Stimulated activated CD4-positive, alpha-beta T cell treated with anti-CD3 and anti-CD28 coated beads, TNF-alpha, amount 100 ng/mL, for 4 hours (primary cell): ENCODE measurements around the gene SCUBE3.

Experiments
- DNase-seq, 3 experiments: peaks; one replicate each; pipeline ENCODE4 v3.0.0-alpha.2; 2020; ENCODE audit warnings: low read depth in 3 of 3

Gene SCUBE3

GRCh38 chr6:35267897-35268296 lies 54.1 kb downstream of the SCUBE3 start:
- DNase-seq = no peak

DNA sequence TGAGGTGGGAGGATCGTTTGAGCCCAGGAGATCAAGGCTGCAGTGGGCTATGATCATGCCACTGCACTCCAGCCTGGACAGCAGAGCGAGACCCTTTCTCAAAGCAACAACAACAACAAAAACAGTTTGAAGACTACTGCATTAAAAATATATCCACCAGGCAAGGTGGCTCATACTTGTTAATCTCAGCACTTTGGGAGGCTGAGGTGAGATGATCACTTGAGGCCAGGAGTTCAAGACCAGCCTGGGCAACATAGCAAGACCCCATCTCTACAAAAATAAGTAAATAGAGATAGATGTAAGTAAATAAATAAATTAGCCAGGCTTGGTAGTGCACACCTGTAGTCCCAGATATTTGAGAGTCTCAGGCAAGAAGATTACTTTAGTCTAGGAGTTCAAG lies 58.2 kb downstream of the SCUBE3 start:
- DNase-seq = no peak

DNA sequence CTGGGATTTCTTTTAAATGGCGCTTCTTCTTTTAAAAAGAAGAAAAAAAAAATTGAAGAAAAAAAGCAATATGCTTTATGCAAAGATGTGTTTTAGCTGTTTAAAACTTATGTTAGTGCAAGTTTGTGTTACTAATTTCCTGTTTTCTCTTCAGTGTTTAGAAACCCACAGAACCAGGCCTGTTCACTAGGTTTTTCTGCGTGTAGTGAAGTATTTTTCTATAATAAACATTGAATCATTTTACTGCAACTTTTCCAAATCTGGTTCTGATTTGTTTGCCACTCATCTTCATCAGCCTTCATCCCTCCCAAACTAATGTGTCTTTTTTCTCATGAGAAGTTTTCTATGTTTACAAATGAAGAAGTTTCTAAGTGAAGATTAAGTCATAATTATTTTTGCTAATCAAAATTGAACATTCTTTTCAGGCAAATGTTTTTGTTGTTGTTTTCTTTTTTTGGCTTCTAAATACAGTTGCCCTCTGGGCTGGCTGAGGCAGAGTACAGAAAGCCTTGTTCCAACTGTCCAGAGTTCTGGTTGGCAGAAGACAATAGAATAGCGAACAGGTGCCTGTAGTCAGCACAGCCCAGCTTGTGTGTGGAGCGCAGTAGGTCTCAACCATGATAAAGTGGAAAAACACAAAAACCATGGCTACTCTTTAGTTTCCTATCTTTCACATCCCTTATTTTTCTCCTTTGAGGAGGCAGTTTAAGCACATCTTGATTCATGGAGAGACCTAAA lies 60.2 kb downstream of the SCUBE3 start:
- DNase-seq = no peak

DNA sequence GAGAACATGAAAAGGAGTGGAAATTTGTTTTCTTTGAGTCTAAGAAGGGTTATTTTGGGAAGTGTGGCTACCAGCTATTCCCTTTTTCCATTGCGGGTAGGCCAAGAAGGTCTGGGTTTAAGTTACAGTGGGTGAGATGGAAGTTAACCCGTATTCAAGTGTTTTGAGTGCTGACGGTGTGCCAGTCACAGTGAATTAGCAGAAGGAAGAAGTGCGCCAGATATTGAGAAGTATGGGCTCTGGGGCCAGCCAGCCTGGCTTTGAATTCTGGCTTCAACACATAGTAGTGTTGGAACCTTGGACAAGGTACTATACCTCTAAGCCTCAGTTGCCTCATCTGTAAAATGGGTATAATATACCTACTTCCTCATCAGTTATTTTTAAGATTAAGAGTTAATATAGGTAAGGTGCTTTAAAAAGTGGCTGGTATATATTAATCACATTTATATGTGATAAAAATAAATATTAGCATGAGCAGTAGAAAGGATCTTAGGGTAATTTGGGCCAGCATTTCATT lies 62.0 kb downstream of the SCUBE3 start:
- no peak for DNase-seq

GRCh38 chr6:35278708-35279107 lies 65.0 kb downstream of the SCUBE3 start:
- DNase-seq = no peak

DNA sequence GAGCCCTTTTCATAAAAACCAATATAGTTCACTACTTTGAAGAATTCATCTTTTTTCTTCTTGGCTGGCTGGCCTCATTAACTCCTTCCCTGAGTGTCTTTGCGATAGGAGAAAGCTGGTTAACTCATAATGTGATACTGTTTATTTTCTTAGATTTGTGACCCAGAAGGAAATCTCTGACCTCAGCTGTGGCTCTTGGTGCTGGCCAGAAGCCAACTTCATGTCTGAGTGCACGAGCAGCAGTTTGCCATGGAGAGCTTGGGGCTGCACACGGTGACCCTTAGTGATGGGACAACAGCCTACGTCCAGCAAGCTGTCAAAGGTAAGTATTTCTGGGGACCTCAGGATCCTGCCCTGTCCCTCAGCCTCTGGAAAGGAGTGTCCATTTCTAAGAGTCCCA lies 67.1 kb downstream of the SCUBE3 start:
- no peak for DNase-seq

- no peak for DNase-seq
Measured at GRCh38 chr6:35282472-35282871, 68.7 kb downstream of the SCUBE3 start.

DNA sequence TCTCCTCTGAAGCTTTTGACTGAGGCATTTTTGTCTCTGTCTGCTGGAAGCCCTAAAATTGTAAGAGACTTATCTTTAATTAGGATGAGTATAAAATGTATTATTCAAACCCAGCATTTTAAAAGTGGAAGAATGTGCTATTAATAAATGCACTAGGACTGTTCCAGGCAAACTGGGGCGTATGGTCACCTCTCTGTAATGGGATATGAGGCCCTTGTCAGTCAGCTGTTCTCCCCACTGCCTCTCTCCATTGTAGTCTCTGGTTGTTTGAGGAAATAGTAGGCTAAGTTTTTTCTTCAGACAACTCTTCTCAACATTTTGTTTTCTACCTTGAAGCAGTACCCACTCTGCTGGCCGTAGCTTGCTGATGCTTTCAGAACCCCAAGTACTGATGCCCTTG lies 69.6 kb downstream of the SCUBE3 start:
- no peak for DNase-seq

- DNase-seq = no peak
Measured at GRCh38 chr6:35287671-35288396, 74.1 kb downstream of the SCUBE3 start.

GRCh38 chr6:35288834-35289233 lies 75.1 kb downstream of the SCUBE3 start:
- no peak for DNase-seq

- no peak for DNase-seq
Measured at GRCh38 chr6:35291491-35291890, 77.7 kb downstream of the SCUBE3 start.

GRCh38 chr6:35292494-35292893 lies 78.7 kb downstream of the SCUBE3 start:
- no peak for DNase-seq

DNA sequence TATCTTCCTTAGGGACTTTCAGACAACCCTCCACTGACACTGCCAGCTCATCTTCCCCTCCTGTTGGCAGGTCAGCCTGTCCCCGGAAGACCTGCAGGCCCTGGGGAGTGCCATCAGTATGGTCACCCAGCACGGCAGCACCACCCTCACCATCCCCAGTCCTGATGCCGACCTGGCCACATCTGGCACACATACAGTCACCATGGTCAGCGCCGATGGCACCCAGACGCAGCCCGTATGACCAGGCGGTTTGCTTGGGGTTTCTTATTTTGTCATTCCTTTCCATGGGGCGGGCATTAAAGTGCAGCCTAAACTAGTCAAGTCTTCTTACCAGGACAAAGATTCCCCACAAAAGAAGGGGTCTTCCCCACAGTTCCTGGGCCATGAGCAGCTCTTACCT lies 79.9 kb downstream of the SCUBE3 start:
- no peak for DNase-seq

DNA sequence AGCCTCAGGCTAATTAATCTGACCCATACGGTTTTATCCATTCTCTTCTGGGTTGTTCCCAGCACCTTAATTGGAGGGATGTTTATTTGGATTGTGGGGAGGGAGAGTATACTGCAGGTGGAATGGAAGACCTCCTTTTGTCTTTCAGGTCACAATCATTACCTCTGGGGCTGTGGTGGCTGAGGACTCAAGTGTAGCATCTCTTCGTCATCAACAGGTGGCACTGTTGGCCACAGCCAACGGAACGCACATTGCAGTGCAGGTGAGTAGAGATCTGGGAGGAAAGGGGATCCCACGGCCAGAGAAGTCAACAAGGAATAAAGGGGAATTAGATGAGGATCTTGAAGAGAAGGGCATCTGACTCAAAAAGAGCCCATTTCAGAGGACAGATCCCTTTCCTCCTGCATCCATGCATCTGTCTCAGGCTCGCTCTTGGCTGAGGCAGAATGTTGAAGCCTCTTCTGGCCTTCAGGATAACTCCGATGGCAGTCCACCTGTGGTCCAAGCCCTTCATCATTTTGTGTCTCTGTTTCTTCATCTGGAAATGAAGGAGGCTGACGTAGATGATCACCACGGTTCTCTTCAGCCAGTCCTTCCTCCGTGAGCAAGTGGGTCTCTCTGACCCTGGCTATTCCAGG lies 80.7 kb downstream of the SCUBE3 start:
- no peak for DNase-seq

DNA sequence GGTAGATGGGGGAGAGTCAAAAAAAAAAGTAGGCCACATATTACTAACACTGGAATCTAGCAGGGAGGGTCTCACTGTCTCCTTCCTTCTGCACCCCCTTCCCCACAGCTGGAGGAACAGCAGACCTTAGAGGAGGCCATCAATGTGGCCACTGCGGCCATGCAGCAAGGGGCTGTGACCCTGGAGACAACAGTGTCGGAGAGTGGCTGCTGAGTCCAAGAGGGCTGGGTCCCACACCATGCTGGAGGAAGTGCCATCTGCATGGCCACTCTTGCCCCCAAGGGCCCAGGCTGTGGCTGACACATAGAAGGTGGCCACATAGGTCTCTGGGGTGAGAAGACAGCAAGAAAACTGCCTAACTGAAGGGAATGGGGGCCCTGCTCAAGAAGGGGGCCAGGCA lies 81.3 kb downstream of the SCUBE3 start:
- DNase-seq = no peak

GRCh38 chr6:35295521-35296315 lies 82.0 kb downstream of the SCUBE3 start:
- DNase-seq = no peak

GRCh38 chr6:35296931-35297600 lies 83.3 kb downstream of the SCUBE3 start:
- DNase-seq = no peak

- DNase-seq = peak; percentile 64 to 81 (median 80)
Measured at GRCh38 chr6:35297601-35298481, 84.1 kb downstream of the SCUBE3 start, which contains the start of gene DEF6. DEF6 (plus strand) TSS chr6:35297818; CDS start chr6:35297857, 39 bp downstream.

DNA sequence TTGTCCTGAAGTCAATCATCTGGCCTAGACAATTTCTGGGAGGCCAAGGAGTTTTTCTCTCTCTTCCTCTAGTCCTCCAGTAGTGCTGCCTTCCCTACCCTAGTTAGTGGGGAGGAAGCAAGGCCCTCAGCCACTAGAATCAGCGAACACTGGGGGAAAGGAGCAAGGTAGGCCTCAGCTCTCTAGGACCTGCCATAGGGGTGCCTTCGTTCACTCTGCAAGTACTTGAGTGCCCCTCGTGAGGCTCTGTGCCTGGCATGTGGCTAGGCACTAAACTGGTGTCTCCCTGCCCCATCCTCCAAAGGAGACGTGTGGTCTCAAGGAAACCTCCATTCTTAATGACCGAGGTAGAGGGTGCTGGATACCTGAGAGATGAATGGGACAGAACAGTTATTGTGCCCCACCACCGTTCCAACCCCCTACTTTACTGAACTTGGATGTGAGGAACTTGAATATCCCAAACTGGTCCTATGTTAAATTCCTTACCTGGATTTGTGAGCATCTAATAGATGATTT lies 84.9 kb downstream of the SCUBE3 start:
- no peak for DNase-seq

- DNase-seq = no peak
Measured at GRCh38 chr6:35299674-35300073, 85.9 kb downstream of the SCUBE3 start.
